Ovary (tissue), 9 donors: Measurements from ENCODE around the gene HJURP. TPM values are rescaled to one million over a fixed set of nuclear protein-coding genes. Genes with fewer than 3 reads are reported as not detected.

Source experiments
- DNase-seq, 5 donors: peaks; one replicate each; pipeline ENCODE4 v3.0.0-alpha.2; 2019 to 2020
- H3K27ac ChIP-seq, 2 donors: fragments of 200-600 bp; one replicate each; pipeline versions ENCODE4 v1.5.1 to v1.8.0; 2019 to 2022
- H3K27me3 ChIP-seq: fragments of 200-600 bp; one replicate; pipeline ENCODE4 v1.8.0; 2022
- H3K36me3 ChIP-seq: fragments of 200-600 bp; sonication (generic); one replicate; pipeline ENCODE4 v1.5.1; 2019
- H3K4me1 ChIP-seq: one replicate; pipeline ENCODE4 v1.8.1; 2013; ENCODE audit warnings: mild to moderate bottlenecking, moderate library complexity; ENCODE audit not compliant: insufficient read depth
- H3K4me3 ChIP-seq: fragments of 200-600 bp; sonication (generic); one replicate; pipeline ENCODE4 v1.5.1; 2017
- H3K9me3 ChIP-seq, 2 donors: fragments of 200-600 bp in 1 of 2; sonication (generic) in 1 of 2; one replicate each; pipeline versions ENCODE4 v1.5.1 to v1.8.1; 2013 to 2019; ENCODE audit warnings: mild to moderate bottlenecking in 1 of 2, moderate library complexity in 1 of 2
- CTCF ChIP-seq, 3 donors: fragments of 450-650 bp in 2 of 3; fragments of 200-600 bp in 1 of 3; IDR thresholded peaks; one replicate each; pipeline versions ENCODE4 v1.5.1 to v1.8.0; 2016 to 2022; ENCODE audit warnings: antibody characterized with exemption in 3 of 3, mild to moderate bottlenecking in 1 of 3
- EP300 ChIP-seq: sonication (generic); formaldehyde crosslinking; IDR thresholded peaks from one replicate; pipeline ENCODE4 v1.6.1; 2017; ENCODE audit warnings: antibody characterized with exemption
- POLR2A ChIP-seq: fragments of 450-650 bp; IDR thresholded peaks from one replicate; pipeline ENCODE4 v1.6.1; 2017; ENCODE audit warnings: antibody characterized with exemption, mild to moderate bottlenecking, moderate library complexity
- WGBS, 3 donors: extraction: QIAGEN DNeasy Blood & Tissue Kit in 1 of 3; methylation state at CpG; one replicate each; pipeline versions ENCODE4 v1.1.5 to v1.1.7; 2013 to 2017; 5-methylcytosine and 5-hydroxymethylcytosine counted together
- intact Hi-C, 4 donors: fragments of 100-400 bp; cut with DNase I; formaldehyde crosslinking; loops; one replicate each; pipeline versions ENCODE4 v1.11.0 to v1.15.1; 2022 to 2023
- polyA plus RNA-seq, 2 donors: library from polyadenylated mRNA; stranded (reverse); fragments of 200-250 nt in 1 of 2; fragments of 350-450 nt in 1 of 2; fragmentation: Illumina TruSeq in 1 of 2; extraction: RNeasy Lipid Tissue Mini Kit (QIAGEN cat#74804) in 1 of 2; gene quantifications; one replicate each; pipeline ENCODE4 v1.2.3, GENCODE V29; 2013 to 2014
- total RNA-seq, 7 donors: library from RNA; depleted of rRNA in 2 of 7; stranded (reverse); fragments of >200 nt in 2 of 7; fragmentation: NEBNext Ultra II Directional in 3 of 7; extraction: Animal tissue kit (Norgen Biotek cat#: 25700) in 3 of 7; gene quantifications; one replicate each; pipeline versions ENCODE4 v1.1.0 to v1.2.4, GENCODE V29; 2016 to 2023
- donor health status: DM: no; HTN: no; CAD: no; lungs with moderate emphysema.
- donor health status: DM: no; HTN: no; CAD: no.
- donor health status: Bipolar disorder and iron deficiency.
- donor health status: DM: yes; HTN: yes; CAD: no.
- donor health status: DM: no; HTN: no; CAD: no.
- donor health status: DM: yes; HTN: yes; CAD: no.

HJURP gene
- total and polyA plus RNA-seq, 9 donors, result 0.07 to 1.5 (median 0.94) TPM; not detected in 4

- no peak for TF ChIP-seq POLR2A
- TF ChIP-seq CTCF (IDR thresholded peaks at IDR 0.05), result no peak
- no peak for TF ChIP-seq EP300
- 59 to 66% (median 64%) methylated on average over 17 of the region's 17 CpGs for WGBS, 3 donors
These were observed 60.1 kb downstream of the HJURP start for GRCh38 chr2:233794128-233794658.

GRCh38 chr2:233793465-233794127 is 60.7 kb downstream of the HJURP start:
- no peak for TF ChIP-seq POLR2A
- no peak for TF ChIP-seq CTCF (IDR thresholded peaks at IDR 0.05)
- no peak for TF ChIP-seq EP300
- Histone ChIP-seq H3K4me3 (no peak overlapping the region), H3K27ac (no peak overlapping the region), H3K36me3 (no peaks in the 10 kb centered on the region), H3K27me3 (no peaks in the 10 kb centered on the region), H3K4me1 (no peaks in the 10 kb centered on the region), H3K9me3 (no peaks in the 10 kb centered on the region)
- intact Hi-C loops, result no loop called here
- WGBS, 3 donors, result 62 to 66% (median 64%) methylated on average over 15 to 18 of the region's 18 CpGs
- no peak for DNase-seq

More at GRCh38 chr2:233794128-233794658, 60.1 kb downstream of the HJURP start:
- intact Hi-C loops, result no loop called here
- DNase-seq, result no peak
- no peaks in the 10 kb centered on the region for H3K9me3 ChIP-seq
- H3K27me3 ChIP-seq, result no peaks in the 10 kb centered on the region
- no peak overlapping the region for H3K27ac ChIP-seq
- H3K4me1 ChIP-seq, result no peaks in the 10 kb centered on the region
- H3K36me3 ChIP-seq, result no peaks in the 10 kb centered on the region
- H3K4me3 ChIP-seq, result no peak overlapping the region

- Histone ChIP-seq H3K27ac (no peak overlapping the region), H3K27me3 (no peaks in the 10 kb centered on the region), H3K9me3 (no peaks in the 10 kb centered on the region), H3K4me1 (no peaks in the 10 kb centered on the region), H3K4me3 (no peak overlapping the region), H3K36me3 (no peaks in the 10 kb centered on the region)
- TF ChIP-seq POLR2A, result no peak
- TF ChIP-seq CTCF (IDR thresholded peaks at IDR 0.05), result no peak
- no peak for TF ChIP-seq EP300
- intact Hi-C loops, result no loop called here
- WGBS, 3 donors, result 87 to 91% (median 90%) methylated on average over 7 of the region's 7 CpGs
- DNase-seq, result no peak
These were observed 61.6 kb downstream of the HJURP start for GRCh38 chr2:233792720-233793119.

GRCh38 chr2:233791883-233792329 is 62.4 kb downstream of the HJURP start:
- H3K9me3 ChIP-seq, result no peaks in the 10 kb centered on the region
- H3K4me3 ChIP-seq, result no peak overlapping the region
- intact Hi-C loops, result no loop called here
- no peak overlapping the region for H3K27ac ChIP-seq
- no peaks in the 10 kb centered on the region for H3K27me3 ChIP-seq
- WGBS, 3 donors, result 67 to 80% (median 71%) methylated on average over 9 of the region's 9 CpGs
- H3K4me1 ChIP-seq, result no peaks in the 10 kb centered on the region
- H3K36me3 ChIP-seq, result no peaks in the 10 kb centered on the region
- TF ChIP-seq CTCF (IDR thresholded peaks at IDR 0.05) (no peak), EP300 (no peak), POLR2A (no peak)
- DNase-seq, result no peak
